Central memory CD8-positive, alpha-beta T cell (primary cell): ENCODE data around the gene HDAC4.

ENCODE experiments used
- ATAC-seq: fragments of 150-1000 bp; cut with Tn5 transposase; replicated peaks from 2 replicates; pipeline ENCODE4 v1.10.0; 2022; ENCODE audit warnings: mild to moderate bottlenecking, moderate FRiP score, moderate number of reproducible peaks; ENCODE audit not compliant: poor library complexity, severe bottlenecking; ENCODE audit errors: extremely low read depth
- DNase-seq, 2 donors: peaks; one replicate each; pipeline ENCODE4 v3.0.0; 2021; ENCODE audit warnings: low spot score in 2 of 2
- H3K27ac Mint-ChIP-seq: one replicate; pipeline ENCODE4 v1.8.0; 2022; ENCODE audit warnings: low read depth, mild to moderate bottlenecking, moderate library complexity, mixed read lengths
- H3K27me3 Mint-ChIP-seq: one replicate; pipeline ENCODE4 v1.8.0; 2022; ENCODE audit warnings: mixed read lengths
- H3K36me3 Mint-ChIP-seq: one replicate; pipeline ENCODE4 v1.8.0; 2022; ENCODE audit warnings: mild to moderate bottlenecking, moderate library complexity, mixed read lengths; ENCODE audit not compliant: insufficient read depth
- H3K4me1 Mint-ChIP-seq: one replicate; pipeline ENCODE4 v1.8.0; 2022; ENCODE audit warnings: mixed read lengths
- H3K4me3 Mint-ChIP-seq: one replicate; pipeline ENCODE4 v1.8.0; 2022; ENCODE audit warnings: mild to moderate bottlenecking, moderate library complexity, mixed read lengths
- H3K9me3 Mint-ChIP-seq: one replicate; pipeline ENCODE4 v1.8.0; 2022; ENCODE audit warnings: mixed read lengths

HDAC4 gene

GRCh38 chr2:239122421-239123110 is 278.3 kb downstream of the HDAC4 start:
- Mint-ChIP-seq H3K36me3 (peaks cover 23% of the 10 kb centered on the region), H3K4me3 (no peak overlapping the region), H3K4me1 (peaks cover 29% of the 10 kb centered on the region), H3K27me3 (no peaks in the 10 kb centered on the region), H3K27ac (no peak overlapping the region), H3K9me3 (no peaks in the 10 kb centered on the region)
- ATAC-seq (no peak), DNase-seq (no peak)

DNA sequence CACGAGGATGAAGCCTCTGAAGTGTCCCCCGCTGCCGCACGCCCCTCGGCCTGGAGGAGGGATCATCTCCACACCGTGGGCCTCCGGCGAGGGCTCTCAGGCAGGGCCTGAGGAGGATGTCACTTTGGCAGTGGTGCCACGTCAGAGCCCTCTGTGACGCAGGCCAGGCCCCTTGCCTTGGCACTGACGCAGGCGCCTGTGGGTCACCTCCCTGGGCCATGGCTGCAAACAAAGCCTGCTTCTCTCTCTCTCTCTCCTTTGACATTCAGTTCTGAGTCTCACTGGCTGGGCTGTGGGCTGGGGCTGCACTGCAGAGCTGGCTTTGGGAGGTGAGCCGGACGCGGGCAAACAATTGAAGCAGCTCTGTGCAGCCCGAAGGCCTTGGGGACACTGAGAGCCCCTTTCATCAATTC is 279.2 kb downstream of the HDAC4 start:
- H3K4me3 Mint-ChIP-seq = no peak overlapping the region
- peaks cover 38% of the 10 kb centered on the region for H3K4me1 Mint-ChIP-seq
- ATAC-seq (no peak), DNase-seq (no peak)
- no peaks in the 10 kb centered on the region for H3K27me3 Mint-ChIP-seq
- H3K36me3 Mint-ChIP-seq = peaks cover 23% of the 10 kb centered on the region
- no peaks in the 10 kb centered on the region for H3K9me3 Mint-ChIP-seq
- peak overlapping the region; percentile 73 for H3K27ac Mint-ChIP-seq

DNA sequence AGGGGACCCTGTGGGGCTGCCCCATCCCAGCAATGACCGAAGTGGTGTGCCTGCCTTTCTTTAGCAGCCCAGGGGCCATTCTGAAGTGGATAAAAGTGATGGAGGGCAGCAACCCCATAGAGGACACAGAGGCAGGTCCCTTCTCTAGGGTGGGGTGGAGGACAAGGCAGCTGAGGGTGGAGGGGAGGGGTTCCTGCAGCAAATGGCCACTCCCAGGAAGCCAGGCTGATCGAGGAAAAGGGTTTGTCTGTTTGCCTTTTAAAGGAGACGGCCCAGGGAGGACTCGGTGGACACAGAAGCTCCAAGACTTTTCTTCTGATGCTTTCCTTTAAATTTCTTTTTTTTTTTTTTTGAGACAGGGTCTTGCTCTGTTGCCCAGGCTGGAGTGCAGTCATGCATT is 280.2 kb downstream of the HDAC4 start:
- Mint-ChIP-seq H3K9me3 (no peaks in the 10 kb centered on the region), H3K4me1 (peaks cover 48% of the 10 kb centered on the region), H3K36me3 (peaks cover 27% of the 10 kb centered on the region), H3K4me3 (no peak overlapping the region), H3K27me3 (no peaks in the 10 kb centered on the region), H3K27ac (no peak overlapping the region)
- ATAC-seq (no peak), DNase-seq (no peak)

GRCh38 chr2:239119346-239120126 is 281.3 kb downstream of the HDAC4 start:
- peak overlapping the region; percentile 64 for H3K27ac Mint-ChIP-seq
- ATAC-seq = no peak
- peaks cover 23% of the 10 kb centered on the region for H3K36me3 Mint-ChIP-seq
- no peak for DNase-seq
- H3K4me1 Mint-ChIP-seq = peaks cover 48% of the 10 kb centered on the region
- H3K9me3 Mint-ChIP-seq = no peaks in the 10 kb centered on the region
- no peaks in the 10 kb centered on the region for H3K27me3 Mint-ChIP-seq
- H3K4me3 Mint-ChIP-seq = peak overlapping the region; percentile 40

GRCh38 chr2:239118675-239119211 is 282.1 kb downstream of the HDAC4 start:
- Mint-ChIP-seq H3K27ac (peak overlapping the region; percentile 64), H3K4me3 (peak overlapping the region; percentile 40), H3K4me1 (peaks cover 48% of the 10 kb centered on the region), H3K9me3 (no peaks in the 10 kb centered on the region), H3K27me3 (no peaks in the 10 kb centered on the region), H3K36me3 (peaks cover 25% of the 10 kb centered on the region)
- ATAC-seq (peak; percentile 45), DNase-seq (no peak)

DNA sequence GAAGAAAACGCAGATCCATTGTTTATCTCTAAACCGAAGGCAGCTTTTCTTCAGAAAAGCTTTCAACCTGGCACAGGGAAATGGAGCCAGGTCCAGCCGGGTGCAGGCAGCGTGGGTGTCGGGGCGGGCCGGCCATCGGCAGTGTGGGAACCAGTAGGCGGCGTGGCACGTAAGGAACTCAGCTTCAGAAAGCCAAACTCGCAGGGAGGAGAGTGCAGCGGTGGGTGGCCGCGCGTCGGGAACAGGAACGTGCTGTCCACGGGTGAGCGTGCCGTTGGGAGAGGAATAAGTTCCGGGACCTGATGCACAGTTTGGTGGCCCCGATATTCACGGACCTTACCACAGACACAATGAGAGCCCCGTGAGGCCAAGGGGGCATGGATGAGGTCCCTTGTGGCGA is 282.6 kb downstream of the HDAC4 start:
- Mint-ChIP-seq H3K36me3 (peaks cover 25% of the 10 kb centered on the region), H3K9me3 (no peaks in the 10 kb centered on the region), H3K27me3 (no peaks in the 10 kb centered on the region), H3K27ac (no peak overlapping the region), H3K4me1 (peaks cover 48% of the 10 kb centered on the region), H3K4me3 (no peak overlapping the region)
- DNase-seq (no peak), ATAC-seq (no peak)

- no peak for DNase-seq
- H3K9me3 Mint-ChIP-seq = no peaks in the 10 kb centered on the region
- peaks cover 48% of the 10 kb centered on the region for H3K4me1 Mint-ChIP-seq
- H3K27ac Mint-ChIP-seq = no peak overlapping the region
- no peak for ATAC-seq
- no peaks in the 10 kb centered on the region for H3K27me3 Mint-ChIP-seq
- H3K36me3 Mint-ChIP-seq = peaks cover 24% of the 10 kb centered on the region
- no peak overlapping the region for H3K4me3 Mint-ChIP-seq
Measured at GRCh38 chr2:239117831-239118230, 283.0 kb downstream of the HDAC4 start.

DNA sequence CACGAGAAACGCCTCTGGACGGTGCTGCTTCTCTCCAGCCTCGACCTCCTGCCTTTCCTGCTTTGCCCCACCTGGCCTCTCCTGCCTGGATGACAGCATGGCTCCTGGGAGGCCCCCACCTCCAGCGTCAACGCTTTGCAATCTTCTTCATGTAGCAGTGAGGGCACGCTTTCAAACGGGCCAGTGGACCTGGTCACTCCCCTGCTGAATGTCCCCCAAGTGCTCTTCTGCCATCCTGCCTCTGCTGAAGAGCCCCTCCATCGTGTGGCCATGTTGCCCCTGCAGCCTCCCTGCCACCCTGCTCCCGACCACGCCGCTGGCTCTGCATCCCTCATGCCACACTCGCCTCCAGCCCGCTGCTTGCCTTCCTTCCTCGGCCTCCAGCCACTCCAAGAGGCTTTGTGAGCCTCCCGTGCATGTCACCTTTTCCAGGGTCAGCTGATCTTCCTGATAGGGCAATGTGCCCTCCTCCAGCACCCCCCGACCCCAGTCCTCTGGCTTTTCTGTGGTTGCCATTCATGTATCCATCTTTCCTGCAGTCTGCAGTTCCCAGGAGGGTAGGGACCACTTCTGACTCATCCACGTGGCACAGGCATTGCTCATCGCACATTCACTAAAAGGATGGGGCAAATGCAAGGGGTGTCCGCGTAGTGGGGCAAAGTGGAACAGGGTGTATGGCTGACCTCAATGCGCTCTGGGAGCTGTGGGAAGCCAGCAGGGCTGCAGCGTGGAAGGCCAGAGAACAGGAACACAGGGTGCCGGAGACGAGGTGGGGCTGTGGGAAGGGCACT is 284.2 kb downstream of the HDAC4 start:
- H3K9me3 Mint-ChIP-seq = no peaks in the 10 kb centered on the region
- H3K27ac Mint-ChIP-seq = peak overlapping the region; percentile 83
- H3K4me1 Mint-ChIP-seq = peaks cover 44% of the 10 kb centered on the region
- peak overlapping the region; percentile 3 for H3K4me3 Mint-ChIP-seq
- no peak for DNase-seq
- no peaks in the 10 kb centered on the region for H3K27me3 Mint-ChIP-seq
- peaks cover 19% of the 10 kb centered on the region for H3K36me3 Mint-ChIP-seq
- ATAC-seq = no peak

- ATAC-seq (no peak), DNase-seq (no peak)
- Mint-ChIP-seq H3K36me3 (peaks cover 19% of the 10 kb centered on the region), H3K4me1 (peaks cover 43% of the 10 kb centered on the region), H3K27me3 (no peaks in the 10 kb centered on the region), H3K27ac (peak overlapping the region; percentile 83), H3K9me3 (no peaks in the 10 kb centered on the region), H3K4me3 (no peak overlapping the region)
Measured at GRCh38 chr2:239115616-239116015, 285.2 kb downstream of the HDAC4 start.

DNA sequence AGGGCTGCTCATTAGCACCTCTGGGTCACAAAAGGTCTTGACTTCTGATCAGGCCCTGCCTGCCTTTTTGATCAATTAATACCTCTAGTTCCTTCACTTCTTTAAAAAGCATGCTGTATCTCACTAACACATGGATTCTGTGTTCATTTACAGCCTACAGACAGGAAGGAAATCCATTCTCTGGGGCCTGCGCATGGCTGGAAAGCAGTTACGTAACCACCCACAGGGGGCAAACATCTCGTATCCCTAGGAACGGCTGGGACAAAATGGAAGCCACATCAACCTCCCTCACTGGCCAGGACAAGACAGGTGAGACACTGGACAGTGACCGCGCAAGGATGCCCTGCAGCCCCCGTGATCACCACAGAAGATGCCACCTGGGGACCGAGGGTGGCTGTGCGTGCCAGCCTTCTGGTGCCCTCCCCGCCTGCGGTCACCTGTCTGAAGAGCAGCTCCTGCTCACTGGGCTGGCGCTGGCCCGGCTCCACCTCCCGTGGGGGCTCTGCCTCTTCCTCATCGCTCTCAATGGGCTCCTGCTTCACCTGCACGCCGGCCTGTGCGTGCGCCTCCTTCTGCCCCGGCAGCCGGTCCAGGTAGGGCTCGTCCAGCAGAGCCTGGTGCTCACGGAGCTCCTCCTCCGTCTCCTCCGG is 286.1 kb downstream of the HDAC4 start:
- Mint-ChIP-seq H3K4me3 (no peak overlapping the region), H3K4me1 (peaks cover 38% of the 10 kb centered on the region)
- no peak for ATAC-seq

DNA sequence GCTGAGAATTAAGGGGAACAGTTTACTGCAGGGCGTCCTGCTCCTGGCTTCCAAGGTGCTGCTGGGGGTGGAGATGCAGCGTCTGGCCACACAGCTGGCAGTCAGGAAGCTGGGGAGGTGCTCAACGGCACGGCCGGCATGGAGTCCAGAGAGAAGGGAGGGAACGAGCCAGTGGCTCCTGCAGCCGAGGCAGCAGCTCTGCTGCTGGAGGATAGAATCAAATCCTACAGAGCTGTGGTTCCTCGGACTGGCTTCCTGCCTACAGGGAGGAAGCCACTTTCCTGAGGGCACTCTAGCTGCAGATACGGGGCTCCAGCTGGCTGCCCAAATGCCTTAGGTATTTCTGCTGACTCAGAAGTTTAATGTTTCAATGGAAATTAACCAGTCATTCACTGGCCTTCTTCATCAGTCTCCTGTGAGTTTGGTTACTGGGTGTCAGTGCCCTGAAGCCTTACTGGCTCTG is 286.7 kb downstream of the HDAC4 start:
- DNase-seq = no peak
- H3K9me3 Mint-ChIP-seq = no peaks in the 10 kb centered on the region

More for the DNA sequence above, 286.1 kb downstream of the HDAC4 start:
- Mint-ChIP-seq H3K27me3 (no peaks in the 10 kb centered on the region), H3K27ac (no peak overlapping the region), H3K36me3 (peaks cover 23% of the 10 kb centered on the region), H3K9me3 (no peaks in the 10 kb centered on the region)
- no peak for DNase-seq

DNA sequence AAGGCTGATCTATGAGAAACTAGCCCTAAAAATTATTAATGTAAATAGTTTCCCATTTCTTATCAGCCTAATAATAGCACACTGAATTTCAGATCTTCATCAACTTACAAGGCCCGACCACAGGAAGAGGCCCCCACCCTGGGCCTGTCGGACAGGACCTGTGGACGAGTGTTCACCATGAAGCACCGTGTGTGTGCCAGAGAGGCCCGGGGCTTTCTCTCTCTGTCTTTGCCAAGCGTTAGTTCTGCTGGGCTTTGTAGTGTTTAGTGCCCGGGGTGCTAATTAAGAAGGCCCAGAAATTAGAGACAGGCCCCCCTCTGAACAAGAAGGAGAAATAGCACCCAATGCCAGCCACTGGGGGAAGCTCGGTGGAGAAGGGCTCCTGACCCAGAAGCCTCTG is 287.2 kb downstream of the HDAC4 start:
- ATAC-seq = no peak
- Mint-ChIP-seq H3K4me3 (no peak overlapping the region), H3K36me3 (peaks cover 26% of the 10 kb centered on the region), H3K27ac (no peak overlapping the region), H3K27me3 (no peaks in the 10 kb centered on the region), H3K4me1 (peaks cover 31% of the 10 kb centered on the region), H3K9me3 (no peaks in the 10 kb centered on the region)
- no peak for DNase-seq

More for the DNA sequence above, 286.7 kb downstream of the HDAC4 start:
- Mint-ChIP-seq H3K36me3 (peaks cover 26% of the 10 kb centered on the region), H3K4me3 (no peak overlapping the region), H3K27ac (no peak overlapping the region), H3K27me3 (no peaks in the 10 kb centered on the region), H3K4me1 (peaks cover 36% of the 10 kb centered on the region)
- no peak for ATAC-seq
